Fibroblast of lung (primary cell): ENCODE results near the gene HUS1. TPM values are rescaled to one million over a fixed set of nuclear protein-coding genes. Genes with fewer than 3 reads are reported as not detected.

ENCODE experiments used
- DNase-seq, 2 donors: peaks; one replicate each; pipeline versions ENCODE4 v3.0.0 to v3.0.0-alpha.2; 2010; ENCODE audit warnings: low read depth in 2 of 2
- H2AFZ ChIP-seq: 2 replicates; pipeline ENCODE4 v1.5.1; 2012; ENCODE audit warnings: low read length, control low read depth, inconsistent platforms
- H3K27ac ChIP-seq: 2 replicates; pipeline ENCODE4 v1.5.1; 2011; ENCODE audit warnings: low read length, control low read depth; ENCODE audit not compliant: insufficient read depth
- H3K27me3 ChIP-seq: 2 replicates; pipeline ENCODE4 v1.5.1; 2011; ENCODE audit warnings: mild to moderate bottlenecking, low read length; ENCODE audit not compliant: control insufficient read depth, insufficient read depth
- H3K36me3 ChIP-seq: 2 replicates; pipeline ENCODE4 v1.5.1; 2011; ENCODE audit warnings: low read length; ENCODE audit not compliant: control insufficient read depth, insufficient read depth
- H3K4me1 ChIP-seq: 2 replicates; pipeline ENCODE4 v1.5.1; 2011; ENCODE audit warnings: low read length; ENCODE audit not compliant: control insufficient read depth, insufficient read depth; ENCODE audit errors: extremely low read depth
- H3K4me2 ChIP-seq: 2 replicates; pipeline ENCODE4 v1.5.1; 2011; ENCODE audit warnings: low read length, control low read depth; ENCODE audit not compliant: insufficient read depth; ENCODE audit errors: extremely low read depth
- H3K4me3 ChIP-seq, 4 experiments: fragments of 200-600 bp in 1 of 4; sonication (generic) in 1 of 4; replicated peaks in 1 of 4; 2 replicates each; pipeline ENCODE4 v1.5.1; 2011 to 2016; ENCODE audit warnings: low read length in 4 of 4, low read depth in 3 of 4, mild to moderate bottlenecking in 3 of 4, control low read depth in 2 of 4, inconsistent platforms in 1 of 4, mixed read lengths in 1 of 4; ENCODE audit not compliant: insufficient read depth in 1 of 4; ENCODE audit errors: control extremely low read depth in 1 of 4
- H3K79me2 ChIP-seq: 2 replicates; pipeline ENCODE4 v1.5.1; 2012; ENCODE audit warnings: mild to moderate bottlenecking, low read length, inconsistent platforms; ENCODE audit not compliant: control insufficient read depth, insufficient read depth
- H3K9ac ChIP-seq: 2 replicates; pipeline ENCODE4 v1.5.1; 2011; ENCODE audit warnings: mild to moderate bottlenecking, low read length, control low read depth; ENCODE audit not compliant: insufficient read depth
- H3K9me3 ChIP-seq: 2 replicates; pipeline ENCODE4 v1.5.1; 2012; ENCODE audit warnings: low read depth, low read length; ENCODE audit not compliant: control insufficient read depth, insufficient read depth
- H4K20me1 ChIP-seq: 2 replicates; pipeline ENCODE4 v1.5.1; 2011; ENCODE audit warnings: low read length; ENCODE audit not compliant: control insufficient read depth, insufficient read depth; ENCODE audit errors: extremely low read depth
- CTCF ChIP-seq, 2 donors: IDR thresholded peaks in 1 of 2; conservative IDR thresholded peaks in 1 of 2; 1 replicate in 1 of 2; 2 replicates in 1 of 2; pipeline ENCODE4 v1.5.1; 2011 to 2012; ENCODE audit warnings: low read length in 2 of 2, control low read depth in 1 of 2, inconsistent platforms in 1 of 2, low read depth in 1 of 2, mild to moderate bottlenecking in 1 of 2
- EZH2 ChIP-seq: IDR thresholded peaks from 2 replicates; pipeline ENCODE4 v1.5.1; 2012; ENCODE audit warnings: low read length, control low read depth, mild to moderate bottlenecking; ENCODE audit errors: missing control alignments
- polyA plus RNA-seq, 2 donors: library from polyadenylated mRNA; depleted of rRNA in 1 of 2; stranded (reverse) in 1 of 2; unstranded in 1 of 2; fragments of >200 nt; gene quantifications; 2 replicates each; pipeline ENCODE4 v1.2.1, GENCODE V29; 2011 to 2012; ENCODE audit warnings: missing spikeins in 1 of 2
- total RNA-seq: library from RNA; depleted of rRNA; stranded (reverse); fragments of >200 nt; gene quantifications from 2 replicates; pipeline ENCODE4 v1.2.1, GENCODE V29; 2014

HUS1 gene
- total and polyA plus RNA-seq, 2 donors (not counting 1 experiment from before 2014, with no cell fraction given), result 14.2 to 29.4 TPM

- Histone ChIP-seq H3K9ac (no peak overlapping the region), H3K27me3 (no peaks in the 10 kb centered on the region), H3K4me1 (no peaks in the 10 kb centered on the region), H3K9me3 (no peaks in the 10 kb centered on the region), H3K4me2 (no peak overlapping the region), H2AFZ (no peak overlapping the region), H3K36me3 (peaks cover 25% of the 10 kb centered on the region), H3K79me2 (no peaks in the 10 kb centered on the region), H4K20me1 (no peaks in the 10 kb centered on the region), H3K27ac (no peak overlapping the region), H3K4me3 (no peak overlapping the region)
- DNase-seq, result no peak
- TF ChIP-seq CTCF (conservative IDR thresholded peaks at IDR 0.05 in 1 of 2, IDR thresholded peaks at IDR 0.05 in 1 of 2; ENCODE audit: low read depth in 1 of 2, low read length in 2 of 2) (no peak), EZH2 (no peak)
Observed at GRCh38 chr7:47967123-47967522, 12.3 kb downstream of the HUS1 start.

DNA sequence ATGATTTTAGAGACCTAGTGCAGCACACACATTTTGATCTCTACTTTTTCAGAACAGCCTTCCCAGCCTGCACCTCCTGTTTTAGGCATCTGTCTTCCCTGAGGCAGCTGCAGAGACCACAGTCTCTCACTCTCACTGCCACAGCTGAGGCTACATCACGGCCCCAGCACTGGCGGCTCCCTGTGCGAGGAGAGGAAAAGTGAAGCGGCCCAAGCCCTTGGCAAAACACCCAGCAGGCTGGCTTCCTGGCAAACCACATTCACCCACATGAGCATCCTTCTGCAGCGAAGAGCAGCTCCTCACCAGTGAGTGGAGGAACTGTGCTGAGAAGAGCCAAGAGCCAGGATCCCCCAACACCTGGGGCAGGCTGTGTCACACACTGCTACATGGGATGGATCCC lies 14.0 kb downstream of the HUS1 start:
- Histone ChIP-seq H3K9me3 (no peaks in the 10 kb centered on the region), H3K79me2 (no peaks in the 10 kb centered on the region), H3K27ac (no peak overlapping the region), H3K36me3 (peaks cover 27% of the 10 kb centered on the region), H3K4me2 (no peak overlapping the region), H4K20me1 (no peaks in the 10 kb centered on the region), H3K27me3 (no peaks in the 10 kb centered on the region), H3K4me1 (no peaks in the 10 kb centered on the region), H2AFZ (no peak overlapping the region), H3K9ac (no peak overlapping the region), H3K4me3 (no peak overlapping the region)
- DNase-seq, result no peak
- TF ChIP-seq EZH2 (no peak), CTCF (conservative IDR thresholded peaks at IDR 0.05 in 1 of 2, IDR thresholded peaks at IDR 0.05 in 1 of 2; ENCODE audit: low read depth in 1 of 2, low read length in 2 of 2) (no peak)

DNA sequence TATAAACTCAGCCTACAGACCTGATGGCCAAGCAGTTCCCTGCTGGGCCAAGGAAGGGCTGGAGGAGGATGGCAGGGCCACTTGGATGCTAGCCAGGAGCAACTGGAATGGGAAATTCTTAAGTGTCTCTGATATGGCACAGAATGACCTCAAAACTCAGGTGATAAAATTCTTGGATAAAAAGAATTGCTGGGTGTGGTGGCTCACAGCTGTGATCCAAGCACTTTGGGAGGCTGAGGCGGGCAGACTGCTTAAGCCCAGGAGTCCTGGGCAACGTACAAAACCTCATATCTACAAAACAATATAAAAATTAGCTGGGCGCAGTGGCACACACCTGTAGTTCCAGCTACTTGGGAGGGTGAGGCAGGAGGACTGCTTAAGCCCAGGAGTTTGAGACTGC lies 17.2 kb downstream of the HUS1 start:
- no peaks in the 10 kb centered on the region for H4K20me1 ChIP-seq
- no peaks in the 10 kb centered on the region for H3K9me3 ChIP-seq
- H2AFZ ChIP-seq, result no peak overlapping the region
- TF ChIP-seq CTCF (conservative IDR thresholded peaks at IDR 0.05 in 1 of 2, IDR thresholded peaks at IDR 0.05 in 1 of 2; ENCODE audit: low read depth in 1 of 2, low read length in 2 of 2) (no peak), EZH2 (no peak)
- no peak overlapping the region for H3K27ac ChIP-seq
- DNase-seq, result no peak
- H3K4me1 ChIP-seq, result no peaks in the 10 kb centered on the region
- no peak overlapping the region for H3K4me3 ChIP-seq
- no peaks in the 10 kb centered on the region for H3K27me3 ChIP-seq
- no peak overlapping the region for H3K9ac ChIP-seq
- no peak overlapping the region for H3K4me2 ChIP-seq
- no peaks in the 10 kb centered on the region for H3K79me2 ChIP-seq
- H3K36me3 ChIP-seq, result peaks cover 19% of the 10 kb centered on the region
